ENCODE results near the gene SYCP2.

The SYCP2 gene

DNA sequence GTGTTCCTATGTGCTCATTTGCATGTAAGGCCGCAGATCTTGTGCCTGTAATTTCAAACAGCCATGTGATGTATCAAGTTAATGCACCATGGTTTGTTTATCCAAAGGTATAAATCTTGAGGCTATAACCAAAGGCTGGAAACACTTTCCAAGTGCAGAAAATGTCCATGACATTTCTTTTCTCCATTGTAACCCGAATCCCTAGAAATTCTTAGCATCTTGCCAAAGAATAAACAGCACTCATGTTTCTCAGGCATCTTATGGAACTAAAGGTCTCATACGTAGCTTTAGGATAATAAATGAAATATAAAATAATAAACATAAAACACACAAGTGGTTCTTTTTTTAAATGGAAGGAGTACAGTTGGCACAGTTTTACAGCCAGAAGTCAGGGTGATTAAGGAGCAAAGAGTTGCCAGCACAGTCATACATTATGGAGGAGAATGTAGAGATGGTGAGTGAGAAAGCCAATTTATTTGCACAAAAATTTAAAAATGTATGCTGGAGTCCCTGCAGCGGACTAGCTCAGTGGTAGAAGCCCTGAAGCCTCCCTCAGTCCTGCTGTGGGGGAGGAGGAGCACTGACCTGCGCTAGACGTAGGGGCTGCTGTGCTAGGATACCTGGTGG lies 42.8 kb upstream of the SYCP2 start:
- Histone ChIP-seq H3K4me1 (ENCODE audit: insufficient read depth, low read length, severe bottlenecking) (no peaks in the 10 kb centered on the region), H3K4me2 (ENCODE audit: low read length) (no peak overlapping the region), H2AFZ (ENCODE audit: low read length) (no peak overlapping the region), H3K79me2 (ENCODE audit: insufficient read depth, low read length) (no peaks in the 10 kb centered on the region), H3K9me2 (ENCODE audit: low read depth, low read length) (no peaks in the 10 kb centered on the region), H3K9me3 (ENCODE audit: low read length) (no peaks in the 10 kb centered on the region), H4K20me1 (ENCODE audit: insufficient read depth, low read length) (no peaks in the 10 kb centered on the region), H3K27me3 (ENCODE audit: insufficient read depth, low read length) (no peaks in the 10 kb centered on the region), H3F3A (ENCODE audit: insufficient read depth, low read length) (no peaks in the 10 kb centered on the region), H3K9ac (ENCODE audit: low read length) (no peak overlapping the region), H3K36me3 (ENCODE audit: insufficient read depth, low read length) (no peaks in the 10 kb centered on the region), H3K4me3 (ENCODE audit: low read depth, low read length, poor library complexity, severe bottlenecking) (no peak overlapping the region), H3K27ac (ENCODE audit: low read depth, low read length, poor library complexity, severe bottlenecking) (no peak overlapping the region)
- TF ChIP-seq, protein P1, sequence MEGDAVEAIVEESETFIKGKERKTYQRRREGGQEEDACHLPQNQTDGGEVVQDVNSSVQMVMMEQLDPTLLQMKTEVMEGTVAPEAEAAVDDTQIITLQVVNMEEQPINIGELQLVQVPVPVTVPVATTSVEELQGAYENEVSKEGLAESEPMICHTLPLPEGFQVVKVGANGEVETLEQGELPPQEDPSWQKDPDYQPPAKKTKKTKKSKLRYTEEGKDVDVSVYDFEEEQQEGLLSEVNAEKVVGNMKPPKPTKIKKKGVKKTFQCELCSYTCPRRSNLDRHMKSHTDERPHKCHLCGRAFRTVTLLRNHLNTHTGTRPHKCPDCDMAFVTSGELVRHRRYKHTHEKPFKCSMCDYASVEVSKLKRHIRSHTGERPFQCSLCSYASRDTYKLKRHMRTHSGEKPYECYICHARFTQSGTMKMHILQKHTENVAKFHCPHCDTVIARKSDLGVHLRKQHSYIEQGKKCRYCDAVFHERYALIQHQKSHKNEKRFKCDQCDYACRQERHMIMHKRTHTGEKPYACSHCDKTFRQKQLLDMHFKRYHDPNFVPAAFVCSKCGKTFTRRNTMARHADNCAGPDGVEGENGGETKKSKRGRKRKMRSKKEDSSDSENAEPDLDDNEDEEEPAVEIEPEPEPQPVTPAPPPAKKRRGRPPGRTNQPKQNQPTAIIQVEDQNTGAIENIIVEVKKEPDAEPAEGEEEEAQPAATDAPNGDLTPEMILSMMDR (IDR thresholded peaks at IDR 0.05; ENCODE audit: low read length), result no peak

DNA sequence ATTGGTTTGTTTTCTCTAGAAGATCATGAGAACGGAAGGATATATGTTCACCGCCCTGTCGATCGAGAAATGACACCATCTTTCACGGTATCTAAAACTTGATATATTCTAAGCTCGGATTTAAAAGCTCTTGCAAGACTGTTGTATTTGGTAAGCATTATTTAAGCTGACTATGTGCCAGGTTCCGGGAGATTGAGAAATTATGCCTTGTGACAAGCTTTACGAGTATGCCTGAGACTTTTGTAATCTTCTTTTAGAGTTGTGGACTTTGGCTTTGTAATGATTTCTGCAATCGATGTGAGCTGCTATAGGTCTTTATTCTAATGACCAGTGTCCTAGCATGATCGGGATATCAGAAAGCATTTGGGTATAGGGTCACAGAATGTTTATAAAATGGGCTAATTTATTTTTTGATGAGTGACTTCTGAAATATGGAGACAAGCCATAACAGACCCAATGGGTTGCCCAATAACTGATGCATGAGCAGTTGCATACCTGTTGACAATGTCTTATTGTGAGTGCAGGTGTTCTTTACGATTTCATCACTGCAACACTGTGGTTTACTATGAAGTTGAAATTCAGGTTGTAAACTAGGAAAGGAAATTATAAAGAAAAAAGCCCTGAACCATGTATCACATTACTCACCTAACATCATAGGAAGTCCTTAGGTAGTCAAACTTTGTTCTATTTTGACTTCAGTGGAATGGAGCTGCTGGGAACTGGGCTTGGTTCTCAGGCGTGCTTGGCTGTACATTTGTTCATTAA lies 38.8 kb upstream of the SYCP2 start:
- TF ChIP-seq, protein P1 (IDR thresholded peaks at IDR 0.05; ENCODE audit: low read length), result no peak
- no peak for TF ChIP-seq EZH2 (IDR thresholded peaks at IDR 0.05; ENCODE audit: borderline replicate concordance, low read length)
- no peaks in the 10 kb centered on the region for H3K4me1 ChIP-seq (ENCODE audit: insufficient read depth, low read length, severe bottlenecking)
- no peaks in the 10 kb centered on the region for H3K27me3 ChIP-seq (ENCODE audit: insufficient read depth, low read length)
- H2AFZ ChIP-seq (ENCODE audit: low read length), result no peak overlapping the region
- no peaks in the 10 kb centered on the region for H3K9me2 ChIP-seq (ENCODE audit: low read depth, low read length)
- no peak overlapping the region for H3K9ac ChIP-seq (ENCODE audit: low read length)
- H3K36me3 ChIP-seq (ENCODE audit: insufficient read depth, low read length), result no peaks in the 10 kb centered on the region
- no peaks in the 10 kb centered on the region for H3K9me3 ChIP-seq (ENCODE audit: low read length)
- H3F3A ChIP-seq (ENCODE audit: insufficient read depth, low read length), result no peaks in the 10 kb centered on the region
- no peaks in the 10 kb centered on the region for H3K79me2 ChIP-seq (ENCODE audit: insufficient read depth, low read length)
- H4K20me1 ChIP-seq (ENCODE audit: insufficient read depth, low read length), result no peaks in the 10 kb centered on the region
- H3K4me2 ChIP-seq (ENCODE audit: low read length), result no peak overlapping the region
- no peak overlapping the region for H3K4me3 ChIP-seq (ENCODE audit: low read depth, low read length, poor library complexity, severe bottlenecking)
- H3K27ac ChIP-seq (ENCODE audit: low read depth, low read length, poor library complexity, severe bottlenecking), result no peak overlapping the region

DNA sequence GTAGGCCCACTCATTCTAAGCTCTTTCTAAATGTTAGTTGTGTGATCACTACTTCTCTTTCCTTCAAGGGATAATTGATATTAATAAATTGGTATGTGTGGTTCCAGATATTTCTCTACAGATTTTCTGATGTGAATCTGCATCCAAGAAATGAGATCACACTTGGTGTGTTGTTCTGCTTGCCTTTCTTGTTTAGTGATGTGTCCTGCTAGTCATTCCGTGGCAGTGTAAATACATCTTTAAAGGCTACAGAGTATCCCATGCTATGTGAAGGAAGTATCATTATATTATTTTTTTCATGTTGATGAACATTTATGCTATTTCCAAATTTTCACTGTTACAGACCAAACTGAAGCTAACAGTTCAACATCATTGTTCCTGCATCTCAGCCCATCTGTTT lies 38.0 kb upstream of the SYCP2 start:
- H4K20me1 ChIP-seq (ENCODE audit: insufficient read depth, low read length), result no peaks in the 10 kb centered on the region
- no peak overlapping the region for H3K4me3 ChIP-seq (ENCODE audit: low read depth, low read length, poor library complexity, severe bottlenecking)
- H3K9me3 ChIP-seq (ENCODE audit: low read length), result no peaks in the 10 kb centered on the region
- TF ChIP-seq EZH2 (IDR thresholded peaks at IDR 0.05; ENCODE audit: borderline replicate concordance, low read length), result no peak
- TF ChIP-seq, protein P1 (IDR thresholded peaks at IDR 0.05; ENCODE audit: low read length), result no peak
- H3K4me2 ChIP-seq (ENCODE audit: low read length), result no peak overlapping the region
- H3K79me2 ChIP-seq (ENCODE audit: insufficient read depth, low read length), result no peaks in the 10 kb centered on the region
- H2AFZ ChIP-seq (ENCODE audit: low read length), result no peak overlapping the region
- no peaks in the 10 kb centered on the region for H3K9me2 ChIP-seq (ENCODE audit: low read depth, low read length)
- H3K4me1 ChIP-seq (ENCODE audit: insufficient read depth, low read length, severe bottlenecking), result no peaks in the 10 kb centered on the region
- H3K27me3 ChIP-seq (ENCODE audit: insufficient read depth, low read length), result no peaks in the 10 kb centered on the region
- H3K27ac ChIP-seq (ENCODE audit: low read depth, low read length, poor library complexity, severe bottlenecking), result no peak overlapping the region
- H3K36me3 ChIP-seq (ENCODE audit: insufficient read depth, low read length), result no peaks in the 10 kb centered on the region
- H3K9ac ChIP-seq (ENCODE audit: low read length), result no peak overlapping the region
- H3F3A ChIP-seq (ENCODE audit: insufficient read depth, low read length), result no peaks in the 10 kb centered on the region
